NB4 (cell line): ENCODE data around the gene ADAMTS13.

Source experiments
- DNase-seq: peaks from one replicate; pipeline ENCODE4 v3.0.0; 2010; ENCODE audit warnings: low read depth
- H3K4me3 ChIP-seq: one replicate; pipeline ENCODE4 v1.5.1; 2011; ENCODE audit warnings: mild to moderate bottlenecking, low read depth, low read length, moderate library complexity
- MAX ChIP-seq: IDR thresholded peaks from 2 replicates; pipeline ENCODE4 v1.6.1; 2011; ENCODE audit warnings: low read depth, low read length
- MYC ChIP-seq: IDR thresholded peaks from 2 replicates; pipeline ENCODE4 v1.6.1; 2011; ENCODE audit warnings: low read depth, low read length
- POLR2A ChIP-seq: IDR thresholded peaks from 2 replicates; pipeline ENCODE4 v1.6.1; 2011; ENCODE audit warnings: mild to moderate bottlenecking; ENCODE audit not compliant: insufficient read length; ENCODE audit errors: extremely low read depth
- TF ChIP-seq, protein P1 (sequence below): IDR thresholded peaks from one replicate; pipeline ENCODE4 v1.5.1; 2012; ENCODE audit warnings: low read depth, low read length

Gene ADAMTS13

DNA sequence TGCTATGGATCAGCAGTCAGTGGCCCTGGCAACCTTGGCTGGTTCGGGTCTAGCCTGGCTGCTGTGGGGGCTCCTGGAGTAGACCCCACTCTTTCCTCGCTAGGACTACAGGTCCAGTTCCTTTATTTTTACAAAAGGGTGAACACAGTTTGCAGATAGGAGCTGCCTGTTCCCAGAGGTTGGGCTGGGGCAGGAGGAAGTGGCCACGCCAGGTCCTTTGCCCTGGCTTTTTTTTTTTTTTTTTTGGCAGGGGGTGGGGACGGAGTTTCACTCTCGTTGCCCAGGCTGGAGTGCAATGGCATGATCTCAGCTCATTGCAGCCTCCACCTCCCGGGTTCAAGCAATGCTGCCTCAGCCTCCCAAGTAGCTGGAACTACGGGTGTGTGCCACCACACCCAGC, 48.8 kb downstream of the ADAMTS13 start:
- no peak for DNase-seq

DNA sequence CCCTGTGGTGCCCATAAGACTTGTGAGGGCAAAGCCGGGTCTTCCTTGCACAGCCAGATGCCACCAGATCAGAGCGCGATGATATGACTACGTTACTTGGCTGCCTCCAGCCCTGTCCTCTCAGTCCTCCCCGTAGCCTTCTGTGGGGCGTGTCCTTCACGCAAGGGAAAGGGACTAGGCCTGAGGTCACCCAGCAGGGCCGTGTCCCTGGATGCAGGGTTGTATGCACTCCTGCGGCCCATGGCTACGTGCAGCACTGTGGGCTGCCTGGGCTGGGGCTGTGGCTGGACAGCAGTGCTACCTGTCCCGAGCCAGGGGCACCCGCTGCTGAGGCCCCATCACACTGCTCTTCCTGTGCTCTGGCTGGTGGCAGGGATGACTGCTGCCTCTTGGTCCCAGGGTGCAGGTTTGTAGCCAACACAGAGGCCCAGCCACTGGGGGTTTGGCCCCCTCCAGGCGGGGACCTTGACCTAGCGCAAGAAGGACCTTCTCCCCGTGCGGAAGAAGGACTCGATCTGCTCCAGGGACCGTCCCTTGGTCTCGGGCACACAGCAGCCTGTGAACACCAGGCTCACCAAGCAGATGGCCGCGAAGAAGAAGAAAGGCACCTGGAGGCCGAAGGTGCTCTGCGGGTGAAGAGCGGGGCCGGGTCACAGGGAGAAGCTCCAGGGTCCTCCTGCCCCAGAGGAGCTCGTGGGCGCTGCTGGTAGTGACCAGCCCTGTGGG, 49.5 kb downstream of the ADAMTS13 start:
- no peak for TF ChIP-seq MYC
- no peak for TF ChIP-seq MAX
- TF ChIP-seq, protein P1, sequence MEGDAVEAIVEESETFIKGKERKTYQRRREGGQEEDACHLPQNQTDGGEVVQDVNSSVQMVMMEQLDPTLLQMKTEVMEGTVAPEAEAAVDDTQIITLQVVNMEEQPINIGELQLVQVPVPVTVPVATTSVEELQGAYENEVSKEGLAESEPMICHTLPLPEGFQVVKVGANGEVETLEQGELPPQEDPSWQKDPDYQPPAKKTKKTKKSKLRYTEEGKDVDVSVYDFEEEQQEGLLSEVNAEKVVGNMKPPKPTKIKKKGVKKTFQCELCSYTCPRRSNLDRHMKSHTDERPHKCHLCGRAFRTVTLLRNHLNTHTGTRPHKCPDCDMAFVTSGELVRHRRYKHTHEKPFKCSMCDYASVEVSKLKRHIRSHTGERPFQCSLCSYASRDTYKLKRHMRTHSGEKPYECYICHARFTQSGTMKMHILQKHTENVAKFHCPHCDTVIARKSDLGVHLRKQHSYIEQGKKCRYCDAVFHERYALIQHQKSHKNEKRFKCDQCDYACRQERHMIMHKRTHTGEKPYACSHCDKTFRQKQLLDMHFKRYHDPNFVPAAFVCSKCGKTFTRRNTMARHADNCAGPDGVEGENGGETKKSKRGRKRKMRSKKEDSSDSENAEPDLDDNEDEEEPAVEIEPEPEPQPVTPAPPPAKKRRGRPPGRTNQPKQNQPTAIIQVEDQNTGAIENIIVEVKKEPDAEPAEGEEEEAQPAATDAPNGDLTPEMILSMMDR, result no peak
- no peak for TF ChIP-seq POLR2A
- no peak for DNase-seq
- no peak overlapping the region for H3K4me3 ChIP-seq

More for the DNA sequence above, 48.8 kb downstream of the ADAMTS13 start:
- no peak overlapping the region for H3K4me3 ChIP-seq
- TF ChIP-seq POLR2A (no peak), MAX (no peak), MYC (no peak)
- TF ChIP-seq, protein P1, result no peak

GRCh38 chr9:133472277-133472645, 50.1 kb downstream of the ADAMTS13 start:
- H3K4me3 ChIP-seq, result no peak overlapping the region
- no peak for DNase-seq
- TF ChIP-seq, protein P1, result no peak
- TF ChIP-seq MYC, result no peak
- no peak for TF ChIP-seq MAX
- TF ChIP-seq POLR2A, result no peak

DNA sequence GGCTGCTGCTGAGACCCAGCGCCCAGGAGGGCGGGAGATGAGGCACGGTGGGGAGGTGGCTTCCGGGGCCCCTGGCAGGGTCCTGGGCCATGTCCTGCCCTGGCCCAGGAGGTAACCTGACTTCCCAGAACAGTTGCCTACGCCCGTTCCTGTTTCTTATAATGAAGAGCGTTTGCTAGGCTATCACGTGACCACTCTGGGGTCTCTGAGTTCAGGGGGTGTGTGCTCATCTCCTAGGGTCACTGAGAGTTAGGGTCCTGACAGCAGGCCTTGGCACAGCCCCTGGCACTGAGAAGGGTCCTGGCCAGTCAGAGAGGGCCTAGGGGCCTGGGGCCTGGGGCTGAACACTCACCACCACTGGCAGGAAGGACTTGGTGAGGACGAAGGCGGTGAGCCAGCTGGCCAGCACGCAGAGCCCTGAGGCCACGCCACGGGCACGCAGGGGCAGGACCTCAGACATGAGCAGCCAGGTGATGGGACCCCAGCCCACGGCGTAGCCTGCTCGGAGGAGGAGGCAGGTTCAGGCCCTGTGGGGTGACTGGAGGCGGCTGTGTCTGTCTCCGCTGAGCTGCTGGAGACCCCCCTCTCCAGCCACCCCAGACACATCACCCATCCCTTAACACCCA, 50.7 kb downstream of the ADAMTS13 start:
- no peak for TF ChIP-seq MAX
- no peak for TF ChIP-seq POLR2A
- no peak for TF ChIP-seq MYC
- TF ChIP-seq, protein P1, result no peak
- no peak overlapping the region for H3K4me3 ChIP-seq
- DNase-seq, result no peak

DNA sequence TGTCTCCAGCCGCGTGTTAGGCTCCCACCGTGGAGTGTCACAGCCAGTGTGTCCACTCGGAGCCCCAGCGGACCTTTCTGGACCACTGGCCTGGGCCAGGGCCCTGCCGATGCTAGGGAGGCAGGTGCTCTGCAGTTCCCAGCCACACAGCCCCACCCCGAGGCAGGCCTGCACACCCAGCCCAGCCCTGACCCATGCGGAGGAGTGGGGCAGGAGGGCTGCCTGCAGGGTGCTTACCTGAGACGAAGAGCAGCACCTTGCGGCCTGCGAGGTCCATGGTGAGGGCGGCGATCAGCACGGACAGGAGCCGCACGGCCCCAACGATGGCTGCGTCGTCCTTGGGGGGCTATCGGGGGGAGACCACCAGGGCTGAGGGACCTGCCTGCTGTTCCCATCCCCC, 51.6 kb downstream of the ADAMTS13 start:
- H3K4me3 ChIP-seq, result no peak overlapping the region
- TF ChIP-seq MAX, result no peak
- TF ChIP-seq MYC, result no peak
- TF ChIP-seq, protein P1, result no peak
- no peak for TF ChIP-seq POLR2A
- no peak for DNase-seq
